HFFc6 (cell line): Measurements from ENCODE around the gene SPCS2. TPM values are rescaled to one million over a fixed set of nuclear protein-coding genes. Genes with fewer than 3 reads are reported as not detected.
A peak's percentile ranks its signal among the peaks of the same experiment; 100 is the strongest.

Experiments used
- DNase-seq: peaks from one replicate; pipeline ENCODE4 v3.0.0-alpha.2; 2018
- H3K27ac Mint-ChIP-seq: 2 replicates; pipeline ENCODE4 v1.8.0; 2020; ENCODE audit warnings: mild to moderate bottlenecking, mixed read lengths
- H3K27me3 Mint-ChIP-seq: 2 replicates; pipeline ENCODE4 v1.8.0; 2021; ENCODE audit warnings: mild to moderate bottlenecking, moderate library complexity, mixed read lengths; ENCODE audit not compliant: insufficient read depth
- H3K36me3 Mint-ChIP-seq: 2 replicates; pipeline ENCODE4 v1.8.0; 2021; ENCODE audit warnings: low read depth, mixed read lengths
- H3K4me1 Mint-ChIP-seq: 2 replicates; pipeline ENCODE4 v1.8.0; 2020; ENCODE audit warnings: low read depth, mixed read lengths
- H3K4me3 Mint-ChIP-seq: 2 replicates; pipeline ENCODE4 v1.8.0; 2020; ENCODE audit warnings: mild to moderate bottlenecking, moderate library complexity, mixed read lengths
- H3K9me3 Mint-ChIP-seq: 2 replicates; pipeline ENCODE4 v1.8.0; 2020; ENCODE audit warnings: mild to moderate bottlenecking, mixed read lengths
- CTCF ChIP-seq: fragments of 200-600 bp; sonication (generic); IDR thresholded peaks from 2 replicates; pipeline ENCODE4 v1.5.0; 2021; ENCODE audit warnings: antibody characterized with exemption, mild to moderate bottlenecking
- total RNA-seq, 6 experiments: library from RNA; stranded (reverse); fragmentation: NEBNext Ultra II Directional; extraction: Animal tissue kit (Norgen Biotek cat#: 25700); gene quantifications; 2 replicates in 1 of 6; 3 replicates in 5 of 6; pipeline ENCODE4 v1.2.3, GENCODE V29; 2021

SPCS2 gene
- total RNA-seq, 6 experiments from 2014 or later: 152 to 190 (median 168) TPM

- no peak for TF ChIP-seq CTCF
- DNase-seq: peak; percentile 28
- Mint-ChIP-seq H3K4me1 (peaks cover 26% of the 10 kb centered on the region), H3K27ac (peak overlapping the region; percentile 80), H3K4me3 (peak overlapping the region; percentile 20; the same call in 1 of the 2 replicates), H3K36me3 (peaks cover 33% of the 10 kb centered on the region), H3K9me3 (no peaks in the 10 kb centered on the region), H3K27me3 (no peaks in the 10 kb centered on the region)
Measured at GRCh38 chr11:74932169-74932568, 16.9 kb upstream of the SPCS2 start.

GRCh38 chr11:74932797-74933196 lies 16.3 kb upstream of the SPCS2 start:
- no peaks in the 10 kb centered on the region for H3K9me3 Mint-ChIP-seq
- TF ChIP-seq CTCF: no peak
- peaks cover 37% of the 10 kb centered on the region for H3K36me3 Mint-ChIP-seq
- no peaks in the 10 kb centered on the region; the same call in 1 of the 2 replicates for H3K27me3 Mint-ChIP-seq
- H3K27ac Mint-ChIP-seq: peak overlapping the region; percentile 80
- peak; percentile 68 for DNase-seq
- H3K4me3 Mint-ChIP-seq: no peak overlapping the region; the same call in 1 of the 2 replicates
- H3K4me1 Mint-ChIP-seq: peaks cover 26% of the 10 kb centered on the region

GRCh38 chr11:74933765-74934164 lies 15.3 kb upstream of the SPCS2 start:
- H3K27ac Mint-ChIP-seq: peak overlapping the region; percentile 50; the same call in 1 of the 2 replicates
- no peak overlapping the region for H3K4me3 Mint-ChIP-seq
- no peak for DNase-seq
- H3K9me3 Mint-ChIP-seq: no peaks in the 10 kb centered on the region
- peaks cover 36% of the 10 kb centered on the region for H3K4me1 Mint-ChIP-seq
- H3K27me3 Mint-ChIP-seq: no peaks in the 10 kb centered on the region; the same call in 1 of the 2 replicates
- H3K36me3 Mint-ChIP-seq: peaks cover 37% of the 10 kb centered on the region
- TF ChIP-seq CTCF: no peak

GRCh38 chr11:74935285-74935684 lies 13.8 kb upstream of the SPCS2 start:
- no peak for TF ChIP-seq CTCF
- Mint-ChIP-seq H3K9me3 (no peaks in the 10 kb centered on the region), H3K36me3 (peaks cover 39% of the 10 kb centered on the region), H3K27ac (no peak overlapping the region), H3K27me3 (no peaks in the 10 kb centered on the region; the same call in 1 of the 2 replicates), H3K4me3 (no peak overlapping the region), H3K4me1 (peaks cover 38% of the 10 kb centered on the region)
- no peak for DNase-seq

- Mint-ChIP-seq H3K27ac (no peak overlapping the region), H3K4me1 (peaks cover 40% of the 10 kb centered on the region), H3K9me3 (no peaks in the 10 kb centered on the region), H3K36me3 (peaks cover 41% of the 10 kb centered on the region), H3K27me3 (no peaks in the 10 kb centered on the region; the same call in 1 of the 2 replicates), H3K4me3 (no peak overlapping the region)
- no peak for TF ChIP-seq CTCF
- DNase-seq: no peak
Measured at GRCh38 chr11:74936087-74936486, 13.0 kb upstream of the SPCS2 start.
